NCI-H2227 treated with DMSO at 0.1 percent for 48 hours (cell line): ENCODE measurements around the gene CCDC88C.
"Not testable (repeated sequence)": the region's sequence is repeated elsewhere in the genome, so short reads cannot be mapped to it uniquely, and the experiment has no call there.

Source experiments
- DNase-seq: peaks from one replicate; lab custom pipeline; 2025; lab: John Stamatoyannopoulos, UW

The CCDC88C gene

GRCh38 chr14:91266276-91266675, 151.3 kb downstream of the CCDC88C start:
- not testable (repeated sequence) for DNase-seq

- DNase-seq = no peak
Observed at GRCh38 chr14:91265404-91265803, 152.2 kb downstream of the CCDC88C start.

DNA sequence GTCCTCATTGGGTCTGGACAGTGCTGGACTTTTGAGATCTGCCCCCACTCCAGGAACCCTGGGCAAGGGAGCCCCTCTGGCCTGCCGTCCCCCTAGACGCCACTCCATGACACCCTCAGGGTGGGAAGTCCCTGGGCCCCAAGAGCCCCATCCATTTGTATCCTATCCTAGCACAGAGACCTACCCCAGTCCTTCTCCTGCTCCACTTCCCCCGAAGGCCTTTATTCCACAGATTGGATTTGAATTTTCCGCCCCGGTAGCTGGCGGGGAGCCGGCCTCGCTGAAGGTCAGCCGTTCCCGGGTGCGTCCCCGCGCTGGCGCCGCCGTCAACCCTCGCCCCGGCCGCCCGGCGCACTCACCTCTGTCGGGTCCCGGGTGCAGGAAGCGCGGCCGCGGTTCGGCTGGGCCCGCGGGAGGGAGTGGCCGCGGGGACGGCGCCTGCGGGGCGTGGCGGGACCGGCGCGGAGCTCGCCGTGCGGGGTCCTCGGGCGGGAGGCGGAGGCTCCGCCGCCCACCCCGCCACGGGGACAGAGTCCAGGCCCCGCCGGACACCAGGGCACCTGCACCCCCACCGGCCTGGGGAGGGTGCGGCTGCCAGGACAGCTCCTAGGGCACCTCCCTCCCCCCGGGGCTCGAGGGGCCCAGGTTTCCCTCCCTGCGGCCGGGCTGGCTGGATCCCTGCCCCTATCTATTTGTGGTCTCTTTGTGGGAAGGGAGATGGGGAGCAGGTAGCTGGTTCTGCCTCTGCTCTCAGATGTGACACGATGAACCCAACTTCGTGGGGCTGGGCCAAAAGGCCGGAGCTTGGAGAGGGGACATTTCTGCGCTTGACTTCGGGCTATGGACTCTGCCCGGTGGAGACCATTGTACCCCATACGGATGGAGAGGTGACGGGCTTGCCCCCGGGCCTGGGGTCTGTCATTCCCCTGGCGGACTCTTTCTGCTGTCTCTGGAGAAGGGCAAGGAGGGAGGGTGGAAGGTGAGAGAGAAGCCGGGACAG, 153.2 kb downstream of the CCDC88C start:
- DNase-seq = no peak

- no peak for DNase-seq
Observed at GRCh38 chr14:91263329-91263728, 154.3 kb downstream of the CCDC88C start.

- no peak for DNase-seq
Observed at GRCh38 chr14:91261986-91262549, 155.6 kb downstream of the CCDC88C start.

DNA sequence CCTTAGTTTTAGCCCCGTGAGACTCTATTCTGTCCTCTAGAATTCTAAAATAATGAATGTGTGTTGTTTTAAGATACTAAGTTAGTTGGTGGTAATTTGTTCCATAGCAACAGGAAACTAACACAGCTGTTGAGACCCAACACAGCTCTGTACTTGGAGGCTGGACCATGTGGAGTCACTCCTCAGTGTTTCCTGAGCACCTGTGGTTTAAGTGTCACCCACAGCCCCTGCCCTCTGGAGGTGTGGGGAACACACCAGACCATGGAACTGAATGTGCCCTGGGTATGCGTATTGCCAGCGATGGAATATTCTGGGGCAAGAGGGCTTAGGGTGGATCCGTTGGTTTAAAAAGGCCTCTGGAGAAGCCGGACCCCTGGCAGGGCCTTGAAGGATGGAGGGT, 156.5 kb downstream of the CCDC88C start:
- DNase-seq = no peak

- DNase-seq = no peak
Observed at GRCh38 chr14:91258876-91259275, 158.7 kb downstream of the CCDC88C start.

- DNase-seq = no peak
Observed at GRCh38 chr14:91258011-91258618, 159.5 kb downstream of the CCDC88C start.

DNA sequence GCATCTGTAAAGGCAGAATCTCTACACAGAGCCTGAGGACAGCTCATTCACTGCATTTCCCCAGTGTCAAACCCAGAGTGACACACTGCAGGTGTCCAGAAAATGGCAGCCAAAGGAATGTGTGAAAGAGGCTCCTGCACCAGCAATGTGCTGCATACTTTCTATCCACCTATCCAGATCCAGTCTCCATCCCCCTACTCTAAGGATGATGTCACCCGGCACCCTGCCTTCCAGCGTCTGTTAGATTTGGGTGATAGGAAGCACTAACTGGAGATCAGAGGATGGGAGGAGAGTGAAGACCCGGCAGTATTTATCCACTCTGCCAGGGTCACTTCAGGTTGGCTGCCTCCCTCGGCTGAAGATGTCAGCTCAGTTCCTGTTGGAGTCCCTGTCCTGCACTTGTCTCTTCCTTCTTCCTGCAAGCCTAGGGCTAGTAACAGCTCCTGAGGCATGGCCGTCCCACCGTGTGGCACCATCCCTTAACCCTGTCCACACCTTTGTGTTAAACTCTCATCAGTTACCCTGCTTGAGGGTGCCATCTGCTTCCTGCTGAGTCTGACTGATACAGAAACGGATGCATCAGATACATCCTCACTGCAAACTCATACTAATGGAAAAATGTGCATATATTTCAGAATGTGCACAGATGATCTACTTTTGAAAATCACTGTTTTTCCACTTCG, 160.2 kb downstream of the CCDC88C start:
- peak; percentile 38 for DNase-seq

GRCh38 chr14:91256661-91257060, 161.0 kb downstream of the CCDC88C start:
- no peak for DNase-seq

DNA sequence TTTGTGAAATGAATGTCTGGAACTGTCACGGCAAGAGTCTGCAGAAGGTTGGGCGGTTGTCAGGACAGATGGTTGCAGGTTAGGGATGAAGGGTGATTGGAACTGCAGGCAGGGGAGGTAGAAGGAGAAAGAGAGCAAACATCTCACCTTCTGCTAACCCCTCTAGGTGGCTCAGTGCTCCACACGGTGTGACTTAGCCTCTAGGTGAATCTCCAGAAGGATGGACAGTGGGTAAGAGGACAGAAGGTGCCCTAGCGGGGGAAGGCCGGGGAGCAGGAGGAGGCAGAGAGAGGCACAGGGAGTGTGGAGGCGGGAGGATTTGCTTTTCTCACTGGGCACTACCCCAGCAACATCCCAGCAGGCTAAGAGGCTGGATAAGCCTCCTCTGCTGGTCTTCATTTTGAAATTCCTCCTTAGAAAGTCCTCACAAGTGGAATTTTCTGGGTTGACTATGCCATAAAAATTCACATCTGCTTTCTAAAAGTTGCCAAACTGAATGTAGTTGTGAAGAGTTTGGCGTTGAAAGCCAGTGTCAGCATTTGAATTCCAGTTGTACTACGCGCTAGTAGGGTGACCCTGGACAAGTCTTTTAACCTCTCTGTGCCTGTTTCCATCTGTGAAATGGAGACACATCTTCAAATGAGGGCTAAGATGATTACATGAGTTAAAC, 162.5 kb downstream of the CCDC88C start:
- DNase-seq = no peak

DNA sequence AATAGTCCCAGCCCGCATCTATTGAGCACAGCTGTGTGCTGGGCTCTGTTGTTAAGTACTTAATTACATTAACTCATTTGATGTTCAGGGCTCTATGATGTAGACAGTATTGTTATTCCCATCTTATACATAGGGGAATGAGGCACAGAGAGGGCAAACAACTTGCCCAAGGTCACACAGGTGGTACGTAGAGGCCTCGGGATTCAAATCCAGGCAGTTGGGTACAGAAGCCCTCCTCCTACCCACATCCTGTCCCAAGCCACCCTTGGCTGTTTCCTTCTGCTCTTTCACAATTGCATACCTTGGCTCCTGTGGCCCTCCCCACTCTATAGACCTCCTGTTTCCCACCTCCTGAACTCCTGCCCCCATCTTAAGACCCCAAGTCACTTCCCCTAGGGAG, 163.2 kb downstream of the CCDC88C start:
- no peak for DNase-seq

DNA sequence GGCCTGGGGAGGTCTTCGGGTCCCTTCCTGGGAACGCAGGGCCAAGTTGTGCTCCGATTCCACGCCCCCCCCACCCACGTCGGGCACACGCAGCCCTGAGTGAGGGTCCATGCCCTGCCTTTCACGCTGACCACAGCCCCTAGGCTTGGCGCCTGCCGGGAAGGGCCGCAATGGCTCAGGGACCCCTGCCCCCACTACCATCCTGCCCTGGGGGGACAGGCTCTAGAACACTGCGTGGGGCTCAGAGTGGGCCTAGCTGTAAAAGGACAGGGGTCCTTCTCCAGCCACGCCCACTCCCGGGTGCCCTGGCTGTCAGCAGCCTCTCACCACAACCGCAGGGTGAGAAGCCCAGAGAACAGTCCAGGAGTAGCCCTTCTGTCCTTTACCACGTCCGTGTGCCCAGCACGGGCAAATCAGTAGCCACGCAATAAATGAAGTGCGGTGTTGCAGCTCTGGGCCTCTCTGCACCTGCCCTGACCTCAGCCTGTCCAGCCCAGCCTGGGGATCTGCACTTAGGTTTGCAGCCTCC, 163.8 kb downstream of the CCDC88C start:
- no peak for DNase-seq

- DNase-seq = no peak
Observed at GRCh38 chr14:91252871-91253794, 164.5 kb downstream of the CCDC88C start.

- DNase-seq = no peak
Observed at GRCh38 chr14:91250912-91251311, 166.7 kb downstream of the CCDC88C start.

GRCh38 chr14:91249841-91250616, 167.6 kb downstream of the CCDC88C start:
- DNase-seq = peak; percentile 87

GRCh38 chr14:91246051-91246852, 171.4 kb downstream of the CCDC88C start:
- no peak for DNase-seq

DNA sequence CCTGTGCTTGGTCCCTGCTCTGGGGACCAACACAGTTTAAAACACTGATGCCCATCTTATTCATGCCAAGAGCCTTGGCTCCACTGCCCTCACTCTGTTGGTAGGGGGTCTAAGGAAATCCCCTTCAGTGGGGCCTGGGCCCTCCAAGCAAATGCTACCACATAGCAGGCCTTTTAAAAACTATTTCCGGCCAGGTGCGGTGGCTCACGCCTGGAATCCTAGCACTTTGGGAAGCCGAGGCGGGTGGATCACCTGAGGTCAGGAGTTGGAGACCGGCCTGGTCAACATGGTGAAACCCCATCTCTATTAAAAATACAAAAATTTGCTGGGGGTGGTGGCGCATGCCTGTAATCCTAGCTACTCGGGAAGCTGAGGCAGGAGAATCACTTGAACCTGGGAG, 172.0 kb downstream of the CCDC88C start:
- not testable (repeated sequence) for DNase-seq

DNA sequence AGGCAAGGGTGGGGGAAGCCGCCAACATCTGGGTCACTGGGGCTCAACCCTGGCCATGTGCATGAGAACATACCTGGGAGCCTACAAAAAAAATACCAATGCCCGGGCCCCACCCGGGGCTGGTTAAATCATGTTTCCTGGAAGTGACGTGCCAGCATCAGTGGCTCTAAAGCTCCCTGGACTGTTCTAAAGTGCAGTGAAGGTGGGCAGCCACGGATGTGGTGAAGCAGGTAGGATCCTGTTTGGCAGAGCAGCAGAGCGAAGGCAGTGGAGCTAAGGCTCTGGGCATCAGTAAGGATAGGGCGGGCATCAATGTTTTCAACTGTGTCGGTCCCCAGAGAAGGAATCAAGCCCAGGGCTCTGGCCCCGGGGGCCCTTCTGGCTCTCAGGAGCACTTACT, 172.6 kb downstream of the CCDC88C start:
- no peak for DNase-seq
